GM18511 (cell line): ENCODE measurements around the gene ACBD3.

Source experiments
- ATAC-seq: cut with Tn5 transposase; IDR thresholded peaks from one replicate; pipeline ENCODE4 v1.9.1; 2021; ENCODE audit warnings: mild to moderate bottlenecking, moderate library complexity; ENCODE audit not compliant: unreplicated experiment

The ACBD3 gene

DNA sequence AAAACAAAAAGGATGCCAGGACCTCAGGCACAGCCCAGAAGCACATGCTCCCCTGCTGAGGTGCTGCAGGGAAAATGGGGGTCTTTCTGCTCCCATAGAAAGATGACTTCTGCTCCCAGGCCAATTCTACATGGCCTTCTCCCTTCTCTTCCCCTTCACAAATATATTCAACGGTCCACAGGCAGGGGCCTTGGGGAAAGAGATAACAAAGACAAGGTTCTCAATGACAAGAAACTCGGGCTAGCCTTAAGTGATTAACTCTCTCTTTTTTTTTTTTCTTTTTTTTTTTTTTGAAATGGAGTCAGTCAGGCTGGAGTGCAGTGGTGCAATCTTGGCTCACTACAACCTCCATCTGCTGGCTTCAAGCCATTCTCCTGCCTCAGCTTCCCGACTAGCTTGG is 69.9 kb downstream of the ACBD3 start:
- no peak for ATAC-seq

DNA sequence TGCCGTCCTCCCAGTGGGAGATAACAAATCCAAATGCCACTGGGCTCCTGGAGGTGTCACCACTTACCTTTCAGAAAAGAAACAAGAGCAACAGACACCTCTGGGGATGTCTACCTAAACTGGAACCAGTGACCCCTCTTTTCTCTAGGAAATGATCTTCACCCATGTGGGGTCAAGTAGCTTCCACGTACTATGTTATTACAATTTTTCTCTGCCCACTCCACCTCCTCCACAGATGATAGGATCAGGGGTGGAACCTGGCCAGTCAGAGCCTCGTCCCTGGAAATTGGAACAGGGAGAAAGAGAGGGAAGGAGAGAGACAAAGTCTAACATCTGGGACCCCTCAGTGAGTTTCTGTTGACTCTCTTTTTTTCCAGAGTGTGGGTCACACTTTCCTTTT is 73.9 kb downstream of the ACBD3 start:
- no peak for ATAC-seq

DNA sequence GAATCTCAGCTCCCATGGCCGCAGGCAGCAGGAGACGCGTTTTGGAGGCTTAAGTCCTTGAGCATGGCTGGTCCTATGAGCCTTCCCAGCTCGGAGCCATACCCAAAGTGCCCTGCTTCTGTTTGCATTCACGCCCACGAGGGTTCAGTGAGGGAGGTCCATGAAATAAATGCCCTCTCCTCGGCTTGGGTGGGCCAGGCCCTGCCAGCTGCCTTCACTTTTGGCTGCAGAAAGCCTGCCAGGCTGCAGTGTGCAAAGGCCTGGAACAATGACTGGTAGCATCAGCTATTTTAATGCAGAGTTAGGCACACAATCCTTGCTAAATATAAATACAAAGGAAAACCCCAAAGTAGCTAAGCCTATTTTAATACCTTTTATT is 74.7 kb downstream of the ACBD3 start:
- ATAC-seq, result no peak

DNA sequence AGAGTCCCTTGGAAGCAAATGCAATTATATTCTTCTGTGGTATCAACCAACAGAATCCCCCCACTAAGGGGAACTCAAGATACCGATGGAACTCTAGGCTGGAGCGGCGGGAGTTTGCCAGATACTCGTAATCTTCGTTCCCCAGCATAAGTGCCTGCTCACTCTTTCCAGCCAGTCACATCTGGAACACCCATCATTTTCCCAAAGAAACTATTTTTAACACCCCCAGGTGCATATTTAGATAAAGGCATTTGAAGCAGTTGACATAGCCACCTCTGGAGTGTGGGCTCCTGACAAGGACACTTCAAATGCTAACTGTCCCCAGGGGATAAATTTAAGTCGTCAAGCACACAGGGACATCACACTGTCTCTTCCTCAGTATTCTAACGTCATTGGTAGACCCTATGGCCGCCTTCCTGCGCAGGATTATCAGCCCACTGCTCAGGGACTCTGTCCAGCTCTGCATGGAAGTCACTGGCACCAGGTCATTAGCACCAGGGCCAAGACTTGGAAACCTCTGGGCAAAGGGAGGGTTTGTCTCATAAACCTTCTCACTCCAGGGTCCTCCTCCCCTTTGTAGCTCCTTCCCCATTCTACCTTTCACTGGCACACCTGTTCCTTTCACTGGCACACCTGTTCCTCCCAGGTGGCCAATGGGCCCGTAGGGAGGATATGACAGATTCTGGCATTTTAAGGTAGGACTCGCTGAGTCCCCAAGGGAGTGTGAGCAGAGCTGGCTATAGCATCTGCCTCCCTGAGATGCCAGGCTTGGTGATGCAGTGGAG is 75.3 kb downstream of the ACBD3 start:
- no peak for ATAC-seq

DNA sequence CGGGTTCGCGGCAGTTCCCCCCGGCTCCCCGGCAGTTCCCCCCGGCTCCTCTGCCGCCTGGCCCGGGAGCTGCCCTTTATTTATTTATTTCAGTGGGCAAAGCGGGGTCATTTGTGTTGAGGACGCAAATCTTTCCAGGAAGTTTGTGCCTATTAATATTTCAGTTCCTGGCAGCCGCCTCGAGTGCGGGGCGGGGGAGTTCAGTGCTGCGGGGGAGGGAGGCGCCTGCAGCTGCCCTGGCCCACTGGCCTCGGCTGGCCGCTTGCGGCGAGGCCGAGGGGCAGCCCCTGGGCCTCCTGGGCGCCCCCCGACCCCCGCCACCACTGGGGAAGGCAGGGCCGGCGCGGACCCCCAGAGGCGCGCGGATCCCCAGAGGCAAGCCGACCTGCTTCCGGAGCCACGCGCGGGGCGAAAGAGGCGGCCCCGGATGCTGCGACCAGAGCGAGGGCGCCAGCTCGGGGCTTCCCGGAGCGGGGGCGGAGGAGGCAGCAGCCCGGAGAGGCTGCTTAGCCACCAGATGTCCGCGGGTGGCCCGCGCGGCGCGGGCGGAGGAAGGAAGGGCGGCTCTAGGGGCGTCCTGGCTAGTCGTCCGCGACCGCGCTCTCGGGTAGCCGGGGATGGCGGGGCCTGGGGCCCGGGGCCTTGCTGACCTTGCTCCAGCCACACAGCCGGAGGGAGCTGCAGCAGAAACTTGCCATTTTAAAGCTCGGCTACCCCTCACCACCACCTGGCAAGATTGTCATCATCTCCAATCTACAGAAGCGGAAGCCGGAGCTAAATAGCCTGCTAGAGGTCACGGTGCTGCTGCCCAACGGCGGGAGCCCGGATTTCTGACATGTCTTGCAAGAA is 76.1 kb downstream of the ACBD3 start:
- ATAC-seq, result peak; percentile 81

DNA sequence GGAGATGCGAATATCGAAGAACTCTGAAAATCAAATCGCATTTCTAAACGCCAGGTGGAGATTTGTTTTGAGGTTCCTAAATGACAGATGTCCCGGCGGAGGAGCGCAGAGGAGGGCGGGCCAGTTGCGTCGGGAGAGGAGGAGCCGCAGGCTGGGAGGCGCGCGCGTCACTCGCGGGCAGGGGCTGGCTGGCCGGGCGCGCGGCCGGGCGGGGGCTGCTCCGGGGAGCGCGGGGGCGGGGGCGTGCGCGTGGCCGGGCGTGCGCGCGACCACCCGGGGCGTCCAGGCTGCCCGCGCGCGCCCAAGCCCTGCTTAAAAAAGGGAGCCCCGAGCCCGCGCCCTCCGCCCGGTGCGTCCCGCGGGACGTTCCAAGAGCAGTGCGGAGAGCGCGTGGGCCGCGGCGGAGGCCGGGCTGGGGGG is 76.7 kb downstream of the ACBD3 start:
- peak; percentile 83 for ATAC-seq

DNA sequence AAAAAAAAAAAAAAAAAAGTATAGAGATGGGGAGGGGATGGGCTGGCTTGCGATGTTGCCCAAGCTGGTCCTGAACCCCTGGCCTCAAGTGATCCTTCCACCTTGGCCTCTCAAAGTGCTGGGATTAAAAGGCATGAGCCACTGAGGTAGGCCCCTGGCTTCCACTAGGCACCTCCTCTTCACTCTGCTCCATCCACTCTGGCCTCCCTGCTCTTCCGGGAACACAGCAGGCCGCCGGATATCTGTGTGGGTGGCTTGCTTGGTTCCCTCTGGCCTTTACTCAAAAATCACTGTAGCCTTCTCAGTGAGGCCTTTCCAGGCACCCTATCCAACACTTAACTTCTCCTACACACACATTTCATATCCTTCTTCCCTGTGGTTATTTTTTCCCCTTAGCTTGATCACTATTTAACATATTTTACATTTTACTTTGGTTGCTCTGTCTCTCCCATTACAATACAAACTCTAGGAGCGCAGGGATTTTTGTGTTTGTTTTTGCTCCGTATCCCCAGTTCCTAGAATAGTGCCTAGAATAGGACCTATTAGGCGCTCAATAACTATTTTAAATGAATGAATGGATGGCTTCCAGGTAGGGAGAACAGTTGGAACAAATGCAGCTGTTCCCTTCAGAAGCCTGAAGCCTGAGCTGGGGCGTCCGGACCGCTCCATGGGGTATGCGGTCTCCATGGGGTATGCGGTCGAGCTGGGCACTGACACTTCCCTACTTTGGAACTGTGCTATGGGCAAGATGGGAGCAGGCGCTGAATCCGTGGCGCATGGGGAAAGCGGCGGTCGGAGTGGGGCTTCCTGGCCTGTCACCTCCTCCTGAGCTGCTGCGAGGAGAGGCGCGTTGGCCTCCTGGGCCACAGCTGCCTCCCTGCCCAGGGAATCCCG is 77.4 kb downstream of the ACBD3 start:
- ATAC-seq, result peak; percentile 16

DNA sequence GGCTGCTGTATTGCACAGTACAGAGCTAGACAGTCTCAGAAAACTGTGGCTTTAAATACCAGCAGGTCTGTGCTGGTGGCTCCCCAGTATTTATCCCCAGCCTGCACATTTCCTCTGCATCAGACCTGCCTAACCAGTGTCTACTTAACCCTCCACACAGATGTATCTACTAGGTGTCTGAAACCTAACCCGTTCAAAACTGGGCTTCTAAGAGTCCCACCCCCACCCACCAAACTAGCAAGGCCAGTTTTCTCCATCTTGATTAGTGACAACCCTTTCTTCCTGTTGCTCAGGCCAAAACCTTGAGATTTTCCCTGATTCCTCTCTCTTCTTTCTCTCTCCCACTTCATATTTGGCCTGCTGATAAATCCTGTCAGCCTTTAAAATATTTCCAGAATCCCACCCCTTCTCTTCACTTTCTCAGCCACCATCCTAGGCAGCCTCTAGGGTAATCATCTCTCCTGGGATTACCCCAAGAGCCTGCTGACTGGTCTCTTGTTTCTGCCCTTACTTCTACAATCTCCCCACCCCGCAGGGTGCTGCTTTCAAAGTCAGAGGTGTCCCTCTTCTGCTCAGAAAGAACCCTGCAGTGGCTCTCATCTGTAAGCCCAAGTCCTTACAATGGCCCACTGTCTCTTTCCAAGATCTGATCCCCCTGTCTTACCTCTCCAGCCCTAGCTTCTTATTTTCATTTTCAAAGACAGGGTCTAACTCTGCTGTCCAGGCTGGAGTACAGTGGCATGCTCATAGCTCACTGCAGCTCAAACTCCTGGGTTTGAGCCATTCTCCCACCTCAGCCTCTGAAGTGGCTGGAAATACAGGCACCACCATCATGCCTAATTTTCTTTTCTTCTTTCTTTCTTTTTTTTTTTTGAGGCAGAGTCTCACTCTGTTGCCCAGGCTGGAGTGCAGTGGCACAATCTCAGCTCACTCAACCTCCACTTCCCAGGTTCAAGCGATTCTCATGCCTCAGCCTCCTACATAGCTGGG is 78.8 kb downstream of the ACBD3 start:
- no peak for ATAC-seq

DNA sequence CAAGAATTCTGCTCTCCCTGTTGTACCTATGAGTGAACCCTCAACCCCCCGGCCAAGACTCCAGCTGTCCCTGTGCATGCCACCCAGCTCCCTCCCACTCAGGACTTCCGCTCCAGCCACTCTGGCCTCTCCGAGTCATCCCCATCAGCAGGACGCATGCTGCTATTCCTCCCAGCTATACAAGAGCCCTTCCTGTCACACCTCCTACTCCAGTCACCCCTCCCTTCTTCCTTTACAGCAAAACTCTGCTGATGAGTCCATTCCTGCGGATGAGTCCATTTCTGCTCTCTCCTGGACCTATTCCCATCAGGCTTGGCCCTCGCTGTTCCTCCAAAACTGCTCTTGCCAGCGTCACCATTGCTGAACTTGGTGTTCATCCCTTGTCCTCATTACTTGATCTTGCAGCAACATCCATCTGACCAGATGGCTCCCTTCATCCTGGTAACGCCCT is 81.8 kb downstream of the ACBD3 start:
- ATAC-seq, result no peak

DNA sequence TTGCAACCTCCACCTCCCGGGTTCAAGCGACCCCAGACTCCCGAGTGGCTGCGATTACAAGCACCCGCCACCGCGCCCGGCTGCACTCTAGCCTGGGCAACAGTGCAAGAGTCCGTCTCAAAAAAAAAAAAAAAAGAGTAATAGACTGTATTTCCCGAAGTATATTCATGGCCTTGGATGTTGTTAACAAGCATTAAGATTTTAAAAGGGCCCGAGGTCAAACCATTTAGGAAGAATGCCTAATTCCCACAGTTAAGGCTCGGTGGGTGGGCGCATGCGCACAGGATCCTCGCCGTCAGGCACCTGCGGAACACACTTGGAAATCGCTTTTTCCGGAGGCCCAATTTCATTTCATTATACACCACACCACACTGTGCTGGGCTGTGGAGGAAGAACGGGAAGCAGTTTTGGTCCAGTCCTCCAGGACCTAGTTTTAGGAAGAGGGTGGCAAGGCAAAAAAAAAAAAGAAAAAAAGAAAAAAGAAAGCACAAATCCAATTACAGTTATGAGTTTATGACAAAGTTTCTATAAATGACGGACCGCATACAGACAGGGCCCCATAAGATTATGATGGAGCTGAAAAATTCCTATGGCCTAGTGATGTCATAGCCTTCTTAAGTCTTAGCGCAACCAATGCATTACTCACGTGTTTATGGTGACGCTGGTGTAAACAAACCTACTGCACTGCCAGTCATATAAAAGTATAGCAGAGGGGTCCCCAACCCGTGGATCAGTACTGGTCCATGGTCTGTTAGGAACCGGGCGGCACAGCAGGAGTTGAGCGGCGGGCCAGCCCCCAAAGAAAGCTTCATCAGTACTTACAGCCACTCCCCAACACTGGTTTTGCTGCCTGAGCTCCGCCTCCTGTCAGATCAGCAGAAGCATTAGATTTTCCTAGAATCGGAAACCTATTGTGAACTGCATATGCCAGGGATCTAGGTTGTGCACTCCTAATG is 85.8 kb downstream of the ACBD3 start:
- ATAC-seq, result peak; percentile 63

DNA sequence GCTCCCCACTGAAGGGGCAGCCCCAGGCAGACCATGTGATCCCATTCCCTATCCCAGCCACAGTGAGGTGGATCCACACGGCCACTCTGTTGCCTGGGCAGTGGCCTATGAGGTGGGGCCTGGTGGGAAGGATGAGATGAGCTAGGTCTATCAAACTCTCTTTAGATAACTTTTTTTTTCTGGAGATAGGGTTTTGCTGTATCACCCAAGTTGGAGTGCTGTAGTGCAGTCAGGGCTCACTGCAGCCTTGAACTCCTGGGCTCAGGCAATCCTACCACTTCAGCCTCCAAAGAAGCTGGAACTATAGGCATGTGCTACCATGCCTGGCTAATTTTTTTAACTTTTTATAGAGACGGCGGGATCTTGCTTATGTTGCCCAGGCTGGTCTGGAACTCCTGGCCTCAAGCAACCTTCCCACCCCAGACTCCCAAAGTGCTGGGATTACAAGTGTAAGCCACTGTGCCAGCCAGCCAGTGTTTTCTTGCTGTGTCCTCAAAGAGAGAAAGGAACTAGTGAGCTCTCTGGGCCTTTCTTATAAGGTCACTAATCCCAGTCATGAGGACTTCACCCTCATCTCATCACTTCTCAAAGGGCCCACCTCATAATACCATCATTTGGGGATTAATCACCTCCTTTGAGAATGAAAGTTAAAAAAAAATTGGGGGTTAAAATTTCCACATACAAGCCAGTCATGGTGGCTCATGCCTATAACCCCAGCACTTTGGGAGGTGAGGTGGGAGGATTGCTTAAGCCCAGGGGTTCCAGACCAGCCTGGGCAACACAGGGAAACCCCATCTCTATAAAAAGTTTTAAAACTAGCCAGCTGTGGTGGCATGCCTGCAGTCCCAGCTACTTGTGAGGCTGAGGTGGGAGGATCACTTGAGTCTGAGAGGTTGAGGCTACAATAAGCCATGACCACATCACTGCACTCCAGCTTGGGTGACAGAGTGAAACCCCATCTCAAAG is 87.4 kb downstream of the ACBD3 start:
- ATAC-seq, result no peak

DNA sequence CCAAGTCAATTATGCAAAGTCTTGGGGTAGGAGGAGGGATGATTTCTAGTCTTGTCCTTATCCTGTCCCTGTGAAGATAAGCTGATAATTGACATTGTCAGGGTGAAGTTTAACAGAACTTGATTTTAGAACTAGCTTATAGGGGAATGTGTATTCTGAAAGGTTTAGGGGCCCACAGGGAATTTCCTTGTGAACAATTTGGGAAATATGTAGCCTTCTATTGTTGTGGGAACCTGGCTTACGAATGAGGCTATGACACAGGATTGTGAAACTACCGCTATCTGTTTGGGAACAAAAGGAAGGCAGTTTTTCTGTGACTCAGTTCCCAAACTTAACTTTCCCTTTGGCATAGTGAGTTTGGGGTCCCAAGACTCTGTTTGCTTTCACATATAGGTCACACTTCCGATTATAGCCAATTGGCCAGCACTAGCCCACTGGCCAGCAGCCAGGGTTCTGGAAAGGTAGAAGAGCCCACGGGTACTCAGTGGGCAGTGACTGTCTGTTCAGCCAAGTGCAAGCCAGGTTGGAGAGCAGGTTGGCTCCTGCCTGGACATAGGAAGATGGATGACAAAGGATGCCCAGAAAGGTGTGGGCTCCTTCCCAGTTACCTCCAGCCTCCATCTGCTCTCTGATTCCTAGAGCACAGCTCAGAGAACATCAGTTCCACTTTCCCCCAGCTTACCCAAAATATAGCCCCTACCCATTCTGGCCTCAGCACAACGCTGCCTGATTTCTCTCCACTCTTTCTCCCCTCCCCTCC is 88.5 kb downstream of the ACBD3 start:
- no peak for ATAC-seq

DNA sequence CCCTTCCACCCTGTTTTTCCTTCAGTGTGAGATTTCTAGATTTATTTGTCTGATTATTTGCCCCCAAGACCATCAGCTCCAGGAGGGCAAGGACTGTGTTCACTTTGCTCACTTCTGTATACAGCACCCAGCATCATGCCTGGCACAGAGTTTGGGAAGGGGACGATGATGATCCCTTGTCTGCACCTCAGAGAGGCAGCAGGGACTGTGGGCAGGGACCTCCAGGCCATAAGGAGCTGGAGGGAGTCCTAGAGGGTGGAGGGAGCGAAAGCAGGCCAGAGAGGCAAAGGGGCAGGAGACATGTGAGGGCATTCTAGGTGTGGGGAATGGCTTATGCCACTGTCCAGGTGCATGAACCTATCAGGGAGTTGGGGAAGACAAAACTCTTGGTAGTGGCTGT is 91.3 kb downstream of the ACBD3 start:
- no peak for ATAC-seq
